Endodermal cell (in vitro differentiated cells): ENCODE measurements around the gene PODN. TPM values are rescaled to one million over a fixed set of nuclear protein-coding genes. Genes with fewer than 3 reads are reported as not detected.

Experiments used
- DNase-seq: peaks from one replicate; pipeline ENCODE4 v3.0.0-alpha.2; 2017
- H3K27ac ChIP-seq: 2 replicates; pipeline ENCODE4 v1.5.1; 2013; ENCODE audit warnings: mild to moderate bottlenecking, low read depth, low read length, moderate library complexity
- H3K27me3 ChIP-seq: 2 replicates; pipeline ENCODE4 v1.6.1; 2013; ENCODE audit warnings: mild to moderate bottlenecking, low read length, moderate library complexity; ENCODE audit not compliant: insufficient read depth, control insufficient read depth, poor library complexity, severe bottlenecking
- H3K36me3 ChIP-seq: 2 replicates; pipeline ENCODE4 v1.7.0; 2013; ENCODE audit warnings: mild to moderate bottlenecking, low read length, moderate library complexity; ENCODE audit not compliant: control insufficient read depth, insufficient read depth
- H3K4me1 ChIP-seq: one replicate; pipeline ENCODE4 v1.7.0; 2013; ENCODE audit warnings: low read length; ENCODE audit not compliant: control insufficient read depth, insufficient read depth
- H3K4me3 ChIP-seq: 2 replicates; pipeline ENCODE4 v1.5.1; 2013; ENCODE audit warnings: mild to moderate bottlenecking, low read length, moderate library complexity
- H3K9ac ChIP-seq: 2 replicates; pipeline ENCODE4 v1.6.1; 2013; ENCODE audit warnings: mild to moderate bottlenecking, low read length, moderate library complexity; ENCODE audit not compliant: poor library complexity, severe bottlenecking; ENCODE audit errors: extremely low read depth
- H3K9me3 ChIP-seq: 2 replicates; pipeline ENCODE4 v1.6.1; 2013; ENCODE audit warnings: mild to moderate bottlenecking, low read length, moderate library complexity; ENCODE audit not compliant: control insufficient read depth
- H3K27ac Mint-ChIP-seq: 2 replicates; pipeline ENCODE4 v1.8.0; 2020; ENCODE audit warnings: mixed read lengths
- H3K27me3 Mint-ChIP-seq: 2 replicates; pipeline ENCODE4 v1.8.0; 2021; ENCODE audit warnings: mild to moderate bottlenecking, mixed read lengths; ENCODE audit not compliant: insufficient read depth
- H3K36me3 Mint-ChIP-seq: 2 replicates; pipeline ENCODE4 v1.8.0; 2020; ENCODE audit warnings: low read depth, mixed read lengths
- H3K4me1 Mint-ChIP-seq: 2 replicates; pipeline ENCODE4 v1.8.0; 2020; ENCODE audit warnings: mixed read lengths
- H3K4me3 Mint-ChIP-seq: 2 replicates; pipeline ENCODE4 v1.8.0; 2020; ENCODE audit warnings: mild to moderate bottlenecking, moderate library complexity, mixed read lengths
- H3K9me3 Mint-ChIP-seq: 2 replicates; pipeline ENCODE4 v1.8.0; 2020; ENCODE audit warnings: mild to moderate bottlenecking, mixed read lengths
- CTCF ChIP-seq: fragments of 200-600 bp; sonication (generic); conservative IDR thresholded peaks from 2 replicates; pipeline ENCODE4 v1.5.0; 2021; ENCODE audit warnings: antibody characterized with exemption, mild to moderate bottlenecking
- WGBS, 2 experiments: methylation state at CpG; one replicate each; pipeline versions ENCODE4 v1.1.5 to v1.1.7; 2013; ENCODE audit warnings: missing lambda C conversion rate in 2 of 2, mixed read lengths in 1 of 2; ENCODE audit not compliant: insufficient coverage in 1 of 2, insufficient read length in 1 of 2; 5-methylcytosine and 5-hydroxymethylcytosine counted together
- total RNA-seq, 2 donors: library from RNA; stranded (reverse); fragmentation: NEBNext Ultra II Directional in 1 of 2; extraction: Animal tissue kit (Norgen Biotek cat#: 25700) in 1 of 2; gene quantifications; 2 replicates in 1 of 2; 3 replicates in 1 of 2; pipeline ENCODE4 v1.2.1, GENCODE V29; 2021

PODN gene
- total RNA-seq, 2 donors from 2014 or later, result 3.0 to 3.6 TPM

- peaks cover 14% of the 10 kb centered on the region for H3K9me3 ChIP-seq
- no peak overlapping the region for H3K27ac ChIP-seq
- TF ChIP-seq CTCF, result no peak
- Mint-ChIP-seq H3K27ac (no peak overlapping the region), H3K9me3 (no peaks in the 10 kb centered on the region), H3K4me1 (peaks cover 10% of the 10 kb centered on the region), H3K4me3 (no peak overlapping the region), H3K36me3 (no peaks in the 10 kb centered on the region), H3K27me3 (peaks cover 24% of the 10 kb centered on the region)
- no peak overlapping the region for H3K9ac ChIP-seq
- DNase-seq, result no peak
- WGBS, 2 experiments, result 92 to 94% methylated on average over 14 to 26 of the region's 26 CpGs
- H3K36me3 ChIP-seq, result no peaks in the 10 kb centered on the region
- H3K4me1 ChIP-seq, result peaks cover 3% of the 10 kb centered on the region
- H3K27me3 ChIP-seq, result peaks cover 9% of the 10 kb centered on the region
- no peak overlapping the region for H3K4me3 ChIP-seq
These were observed 30.0 kb downstream of the PODN start for GRCh38 chr1:53091841-53092645.

- peaks cover 9% of the 10 kb centered on the region for H3K27me3 ChIP-seq
- no peak overlapping the region for H3K4me3 ChIP-seq
- H3K27me3 Mint-ChIP-seq, result peaks cover 21% of the 10 kb centered on the region
- WGBS, 2 experiments, result 94 to 95% methylated on average over 24 to 33 of the region's 33 CpGs
- H3K36me3 ChIP-seq, result no peaks in the 10 kb centered on the region
- no peak overlapping the region for H3K9ac ChIP-seq
- H3K4me1 ChIP-seq, result peaks cover 3% of the 10 kb centered on the region
- no peaks in the 10 kb centered on the region for H3K9me3 Mint-ChIP-seq
- no peak overlapping the region for H3K27ac ChIP-seq
- H3K4me1 Mint-ChIP-seq, result peaks cover 9% of the 10 kb centered on the region
- DNase-seq, result no peak
- H3K9me3 ChIP-seq, result peaks cover 18% of the 10 kb centered on the region
- H3K4me3 Mint-ChIP-seq, result no peak overlapping the region
- H3K36me3 Mint-ChIP-seq, result no peaks in the 10 kb centered on the region
- H3K27ac Mint-ChIP-seq, result no peak overlapping the region
- no peak for TF ChIP-seq CTCF
These were observed 30.8 kb downstream of the PODN start for GRCh38 chr1:53092659-53093450.

GRCh38 chr1:53093451-53093754, 31.4 kb downstream of the PODN start:
- H3K9me3 Mint-ChIP-seq, result no peaks in the 10 kb centered on the region
- peaks cover 18% of the 10 kb centered on the region for H3K9me3 ChIP-seq
- H3K9ac ChIP-seq, result no peak overlapping the region
- no peak for TF ChIP-seq CTCF
- no peak overlapping the region for H3K4me3 ChIP-seq
- H3K4me1 Mint-ChIP-seq, result peaks cover 3% of the 10 kb centered on the region
- H3K36me3 Mint-ChIP-seq, result no peaks in the 10 kb centered on the region
- H3K27ac Mint-ChIP-seq, result no peak overlapping the region
- H3K36me3 ChIP-seq, result no peaks in the 10 kb centered on the region
- peaks cover 3% of the 10 kb centered on the region for H3K4me1 ChIP-seq
- H3K4me3 Mint-ChIP-seq, result no peak overlapping the region
- WGBS, 2 experiments, result 87 to 93% methylated on average over 4 to 8 of the region's 8 CpGs
- no peak for DNase-seq
- H3K27ac ChIP-seq, result no peak overlapping the region
- H3K27me3 ChIP-seq, result peaks cover 4% of the 10 kb centered on the region
- H3K27me3 Mint-ChIP-seq, result peaks cover 18% of the 10 kb centered on the region
